GM18951 (cell line): Measurements from ENCODE around the gene FABP1.

ENCODE experiments used
- POLR2A ChIP-seq: IDR thresholded peaks from 4 replicates; pipeline ENCODE4 v1.6.1; 2011; ENCODE audit warnings: mild to moderate bottlenecking; ENCODE audit not compliant: insufficient read length, insufficient read depth; ENCODE audit errors: extremely low read depth
- in situ Hi-C: fragments of 300-500 bp; cut with MboI; formaldehyde crosslinking; loops from one replicate; pipeline ENCODE4 v1.12.0; 2022; ENCODE audit warnings: low sequenced_read_pairs, mixed read lengths, inconsistent platforms; ENCODE audit not compliant: unreplicated experiment

FABP1 gene

DNA sequence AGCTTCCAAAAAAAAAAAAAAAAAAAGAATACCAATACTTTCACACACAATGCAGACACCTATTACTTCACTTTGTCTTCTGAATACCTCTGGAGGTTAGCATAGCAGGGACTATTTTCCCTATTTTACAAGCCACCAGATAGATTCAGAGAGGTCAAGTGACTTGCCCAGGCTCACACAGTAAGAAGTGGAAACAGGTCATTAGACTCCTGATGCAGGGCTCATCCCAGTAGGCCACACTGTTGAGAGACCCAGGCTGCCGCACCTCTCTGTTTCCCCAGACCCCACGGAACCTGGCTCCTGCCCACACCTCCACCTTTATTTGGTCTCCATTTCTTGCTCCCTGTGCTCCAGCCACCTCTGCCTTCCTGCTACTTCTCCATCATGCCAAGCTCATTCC lies 40.8 kb downstream of the FABP1 start:
- no peak for TF ChIP-seq POLR2A
- in situ Hi-C loops, result no loop called here

DNA sequence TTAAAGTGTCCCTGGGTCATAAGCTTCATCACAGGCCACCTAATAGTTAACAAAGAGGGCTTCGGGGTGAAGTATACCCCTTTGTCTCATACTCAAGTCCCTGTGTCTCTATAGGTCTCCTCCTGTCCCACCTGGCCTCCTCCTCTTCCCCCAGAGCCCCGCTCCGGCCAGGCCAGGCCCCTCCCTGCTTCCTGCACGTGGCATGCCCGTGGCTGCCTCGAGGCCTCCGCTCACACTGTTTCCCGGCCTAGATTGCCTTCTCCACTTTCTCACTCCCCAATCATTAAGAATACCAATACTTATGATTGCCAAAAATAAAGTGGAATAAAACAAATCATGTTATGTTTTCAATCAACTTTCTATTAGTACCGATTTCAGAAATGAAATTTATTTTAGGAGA lies 41.5 kb downstream of the FABP1 start:
- TF ChIP-seq POLR2A, result no peak
- in situ Hi-C loops, result no loop called here

DNA sequence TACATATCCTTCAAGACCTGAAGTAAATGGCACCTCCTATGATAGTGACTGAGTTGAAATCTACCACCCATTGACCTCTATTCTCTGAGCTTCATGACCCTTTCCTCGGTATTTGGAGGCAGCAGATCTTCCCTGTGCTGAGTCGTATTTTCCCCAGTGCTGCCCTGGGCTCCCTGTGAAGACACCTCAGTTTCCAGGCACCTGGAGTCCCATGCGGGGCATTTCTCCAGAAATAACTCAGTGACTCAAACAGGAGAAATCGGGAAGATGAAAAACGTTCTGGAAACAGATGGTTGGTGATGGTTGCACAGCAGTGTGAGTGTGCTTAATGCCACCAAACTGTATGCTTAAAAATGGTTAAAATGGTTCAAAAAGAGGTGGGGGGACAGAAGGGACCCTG lies 42.3 kb downstream of the FABP1 start:
- in situ Hi-C loops, result no loop called here
- no peak for TF ChIP-seq POLR2A

DNA sequence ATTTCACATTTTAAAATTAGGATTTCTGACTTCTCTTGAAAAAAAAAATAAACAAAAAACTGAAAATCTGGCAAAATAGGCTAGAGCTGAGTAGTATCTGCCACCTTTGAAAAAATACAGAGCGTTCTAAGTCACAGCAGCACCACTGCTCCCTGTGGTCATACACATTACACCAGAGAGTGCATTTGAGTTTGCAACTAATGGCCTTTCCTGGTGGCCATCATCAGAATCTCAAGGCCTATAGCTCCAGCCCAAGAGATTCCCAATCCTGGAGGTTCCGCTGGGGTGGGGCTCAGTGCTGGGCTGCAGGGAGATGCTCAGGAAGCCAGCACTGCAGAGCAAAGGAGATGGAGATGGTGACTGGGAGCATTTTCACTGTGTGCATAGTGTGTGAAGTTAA lies 42.8 kb downstream of the FABP1 start:
- in situ Hi-C loops, result no loop called here

DNA sequence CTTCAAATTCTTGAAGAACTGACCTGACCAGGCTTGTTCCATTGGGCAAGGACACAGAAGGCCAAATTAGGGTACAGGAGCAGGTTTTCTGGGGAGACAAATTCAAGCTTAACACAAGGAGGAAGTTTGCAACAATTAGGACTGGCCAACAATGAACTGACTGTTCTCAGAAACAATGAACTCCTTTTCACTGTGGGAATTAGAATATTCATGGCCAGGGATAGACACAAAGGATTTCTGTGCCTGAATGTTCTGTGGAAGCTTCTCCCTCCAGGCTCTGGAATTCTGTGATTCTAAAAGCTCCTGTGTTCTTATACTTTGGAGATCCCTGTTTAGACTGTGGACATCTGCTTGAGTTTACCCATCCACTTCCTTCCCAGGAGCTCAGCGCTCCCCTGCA lies 45.1 kb downstream of the FABP1 start:
- no peak for TF ChIP-seq POLR2A
- in situ Hi-C loops, result no loop called here

More for the DNA sequence above, 42.8 kb downstream of the FABP1 start:
- TF ChIP-seq POLR2A, result no peak

DNA sequence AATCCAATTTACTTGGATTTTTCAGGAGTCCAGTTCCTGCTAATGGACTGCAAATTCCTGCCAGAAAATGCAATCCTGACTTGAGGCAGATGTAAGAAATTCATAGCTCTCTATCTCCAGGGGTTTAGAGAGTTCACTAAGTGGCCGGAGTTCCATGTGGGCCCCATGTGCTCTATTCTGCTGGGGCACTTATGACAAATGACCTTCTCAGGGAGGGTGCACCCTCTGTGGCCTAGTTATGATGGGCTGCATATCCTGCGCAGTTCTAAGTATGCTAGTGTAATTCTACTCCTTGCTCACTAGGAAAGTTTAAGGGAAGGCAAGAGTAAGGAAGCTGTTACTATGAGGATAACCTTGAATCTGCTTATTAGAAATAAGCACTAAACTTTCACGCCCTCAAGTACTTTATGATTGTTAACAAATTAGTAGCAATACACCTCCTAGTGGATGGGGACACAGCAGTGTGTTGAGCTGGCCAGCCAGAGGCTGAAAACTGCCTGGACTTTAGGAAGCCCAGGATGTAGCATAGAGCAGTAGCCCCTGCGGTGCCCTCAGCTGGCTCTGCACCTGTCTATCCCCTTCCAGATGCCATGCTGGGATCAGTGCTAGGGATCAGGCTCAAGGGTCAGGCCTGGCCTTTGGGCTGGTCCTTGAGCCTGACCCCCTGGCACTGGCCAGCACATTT lies 45.8 kb downstream of the FABP1 start:
- in situ Hi-C loops, result no loop called here
- no peak for TF ChIP-seq POLR2A

DNA sequence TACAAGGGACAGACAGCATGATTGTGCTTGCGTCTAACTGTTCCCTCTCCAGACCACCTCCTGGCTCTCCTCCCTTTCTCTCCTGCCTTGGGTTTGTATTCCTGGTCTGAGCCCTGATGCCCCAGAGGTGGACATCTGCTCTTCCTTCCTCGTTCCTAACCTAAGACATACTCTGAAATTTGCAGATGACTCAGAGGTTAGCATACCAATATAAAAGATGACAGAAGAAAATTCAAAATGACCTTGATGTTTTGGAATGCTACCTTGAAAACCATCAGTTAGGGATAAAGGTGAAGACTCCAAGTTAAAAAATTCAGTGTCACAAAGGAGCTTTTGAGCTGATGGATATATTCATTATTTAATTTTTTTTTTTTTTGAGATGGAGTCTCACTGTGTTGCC lies 47.3 kb downstream of the FABP1 start:
- TF ChIP-seq POLR2A, result no peak
- in situ Hi-C loops, result no loop called here

DNA sequence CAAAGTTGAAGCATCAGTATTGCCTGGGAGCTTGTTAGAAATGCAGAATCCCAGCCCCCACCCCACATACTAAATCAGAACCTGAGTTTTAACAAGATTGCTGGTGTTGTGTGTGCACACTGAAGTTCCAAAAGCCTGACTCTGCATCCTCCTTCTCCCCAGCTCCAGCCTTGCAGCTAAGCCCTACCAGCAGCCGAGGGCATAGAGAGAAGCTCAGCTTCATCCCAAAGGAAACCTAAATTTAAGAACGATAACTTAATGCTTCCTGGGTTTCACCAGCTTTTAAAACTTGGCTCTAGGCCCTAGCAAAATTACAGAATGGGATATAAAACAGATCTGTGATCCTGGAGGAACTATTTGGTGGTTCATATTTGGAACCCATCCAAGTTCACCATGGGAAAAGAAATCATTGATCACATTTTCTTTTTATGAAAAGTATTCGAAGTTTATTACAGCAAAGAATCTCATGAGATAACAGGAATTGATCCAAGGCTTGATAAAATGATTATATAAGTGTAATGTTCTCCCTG lies 49.2 kb downstream of the FABP1 start:
- in situ Hi-C loops, result loop anchor here (10.0 kb wide), 1 partner anchor 76 kb away; no protein-coding TSS in a partner anchor
- TF ChIP-seq POLR2A, result no peak

DNA sequence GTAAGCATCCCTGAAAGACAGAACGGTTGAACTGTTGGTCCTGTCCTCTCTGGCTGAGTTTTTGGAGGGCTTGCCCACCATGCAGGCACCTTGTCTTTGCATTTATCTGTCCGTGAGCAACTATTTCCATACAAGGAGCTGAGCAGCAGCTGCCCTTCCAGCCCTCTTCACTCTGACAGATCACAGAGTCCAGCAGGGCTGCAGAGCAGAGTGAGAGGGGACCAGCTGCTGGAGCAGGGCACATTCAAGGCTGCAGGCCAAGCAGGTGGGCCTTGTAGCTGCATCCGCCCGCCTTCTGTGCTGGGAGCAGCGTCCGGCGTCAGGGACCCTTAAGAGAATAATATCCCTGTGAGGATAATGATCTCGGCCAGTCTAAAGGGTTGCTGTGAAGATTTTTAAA lies 50.8 kb downstream of the FABP1 start:
- no peak for TF ChIP-seq POLR2A
- in situ Hi-C loops, result loop anchor here (10.0 kb wide), 1 partner anchor 78 kb away; no protein-coding TSS in a partner anchor

DNA sequence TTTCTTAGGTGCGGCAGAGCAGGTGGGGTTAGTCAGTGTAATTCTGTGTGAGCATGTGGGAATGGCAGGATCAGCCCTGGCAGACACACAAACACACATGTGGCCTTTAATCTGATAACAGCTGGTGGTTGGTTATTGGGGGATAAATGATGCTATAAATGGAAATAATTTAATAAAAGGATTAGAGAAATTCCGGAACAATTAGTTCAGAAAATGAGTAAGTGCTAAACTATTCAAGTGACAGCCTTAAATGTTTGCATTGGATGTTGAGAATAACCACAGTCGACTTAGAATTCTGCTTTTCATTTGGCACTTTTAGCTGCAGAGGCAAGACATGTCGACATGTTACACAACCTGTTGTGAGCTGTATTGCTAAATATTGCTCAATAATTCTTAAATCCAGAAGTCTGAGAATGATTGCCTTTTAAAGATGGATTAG lies 53.0 kb downstream of the FABP1 start:
- in situ Hi-C loops, result loop anchor here (10.0 kb wide), 1 partner anchor 80 kb away; no protein-coding TSS in a partner anchor
- no peak for TF ChIP-seq POLR2A

DNA sequence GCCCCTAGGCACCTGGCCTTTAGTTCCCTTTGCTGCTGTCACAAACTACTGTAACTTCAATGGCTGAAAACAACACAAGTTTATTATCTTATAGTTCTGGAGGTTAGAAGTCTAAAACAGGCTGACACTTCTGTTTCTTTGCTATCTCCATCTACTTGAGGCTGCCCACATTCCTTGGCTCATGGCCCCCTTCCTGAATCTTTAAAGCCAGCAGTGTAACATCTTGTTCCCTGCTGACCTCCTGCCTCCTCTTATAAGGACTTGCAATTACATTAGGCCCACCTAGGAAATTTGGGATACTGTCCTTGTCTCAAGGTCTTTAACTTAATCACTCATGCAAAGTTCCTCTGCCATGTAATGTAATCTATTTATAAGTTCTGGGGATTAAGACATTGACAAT lies 53.7 kb downstream of the FABP1 start:
- in situ Hi-C loops, result loop anchor here (10.0 kb wide), 1 partner anchor 81 kb away; no protein-coding TSS in a partner anchor
- TF ChIP-seq POLR2A, result no peak
